ENCODE data around the gene CD200.

DNA sequence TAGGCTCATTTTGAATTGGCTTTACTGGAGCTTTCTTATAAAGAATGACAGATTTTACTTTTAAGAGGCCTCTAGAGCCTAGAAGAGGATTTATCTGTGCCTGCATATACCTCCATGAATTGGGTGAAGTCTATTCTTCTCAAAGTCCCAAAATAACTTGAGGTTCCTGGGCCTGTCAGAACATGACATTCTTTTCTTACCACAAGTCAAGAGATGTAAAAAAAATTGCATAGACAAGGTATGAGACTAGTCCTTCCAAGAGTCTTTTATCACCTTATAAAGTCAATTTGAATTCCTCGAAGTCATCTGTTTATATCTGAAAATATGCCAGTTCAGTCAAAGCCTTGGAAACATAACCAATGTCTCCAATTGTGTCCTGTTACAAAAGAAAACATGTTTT is 17.2 kb upstream of the CD200 start:
- TF ChIP-seq, protein P1, sequence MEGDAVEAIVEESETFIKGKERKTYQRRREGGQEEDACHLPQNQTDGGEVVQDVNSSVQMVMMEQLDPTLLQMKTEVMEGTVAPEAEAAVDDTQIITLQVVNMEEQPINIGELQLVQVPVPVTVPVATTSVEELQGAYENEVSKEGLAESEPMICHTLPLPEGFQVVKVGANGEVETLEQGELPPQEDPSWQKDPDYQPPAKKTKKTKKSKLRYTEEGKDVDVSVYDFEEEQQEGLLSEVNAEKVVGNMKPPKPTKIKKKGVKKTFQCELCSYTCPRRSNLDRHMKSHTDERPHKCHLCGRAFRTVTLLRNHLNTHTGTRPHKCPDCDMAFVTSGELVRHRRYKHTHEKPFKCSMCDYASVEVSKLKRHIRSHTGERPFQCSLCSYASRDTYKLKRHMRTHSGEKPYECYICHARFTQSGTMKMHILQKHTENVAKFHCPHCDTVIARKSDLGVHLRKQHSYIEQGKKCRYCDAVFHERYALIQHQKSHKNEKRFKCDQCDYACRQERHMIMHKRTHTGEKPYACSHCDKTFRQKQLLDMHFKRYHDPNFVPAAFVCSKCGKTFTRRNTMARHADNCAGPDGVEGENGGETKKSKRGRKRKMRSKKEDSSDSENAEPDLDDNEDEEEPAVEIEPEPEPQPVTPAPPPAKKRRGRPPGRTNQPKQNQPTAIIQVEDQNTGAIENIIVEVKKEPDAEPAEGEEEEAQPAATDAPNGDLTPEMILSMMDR (IDR thresholded peaks at IDR 0.05), result no peak
- TF ChIP-seq POLR2A (IDR thresholded peaks at IDR 0.05; ENCODE audit: low read depth), result no peak
- no peak for TF ChIP-seq POLR2AphosphoS5 (IDR thresholded peaks at IDR 0.05)

Data from esophagus muscularis mucosa (tissue), 3 donors.